HG03565 (cell line): ENCODE results near the gene RIMS4.

Experiments used
- ATAC-seq: cut with Tn5 transposase; IDR thresholded peaks from one replicate; pipeline ENCODE4 v1.9.1; 2021; ENCODE audit warnings: mild to moderate bottlenecking, moderate library complexity; ENCODE audit not compliant: unreplicated experiment

RIMS4 gene

DNA sequence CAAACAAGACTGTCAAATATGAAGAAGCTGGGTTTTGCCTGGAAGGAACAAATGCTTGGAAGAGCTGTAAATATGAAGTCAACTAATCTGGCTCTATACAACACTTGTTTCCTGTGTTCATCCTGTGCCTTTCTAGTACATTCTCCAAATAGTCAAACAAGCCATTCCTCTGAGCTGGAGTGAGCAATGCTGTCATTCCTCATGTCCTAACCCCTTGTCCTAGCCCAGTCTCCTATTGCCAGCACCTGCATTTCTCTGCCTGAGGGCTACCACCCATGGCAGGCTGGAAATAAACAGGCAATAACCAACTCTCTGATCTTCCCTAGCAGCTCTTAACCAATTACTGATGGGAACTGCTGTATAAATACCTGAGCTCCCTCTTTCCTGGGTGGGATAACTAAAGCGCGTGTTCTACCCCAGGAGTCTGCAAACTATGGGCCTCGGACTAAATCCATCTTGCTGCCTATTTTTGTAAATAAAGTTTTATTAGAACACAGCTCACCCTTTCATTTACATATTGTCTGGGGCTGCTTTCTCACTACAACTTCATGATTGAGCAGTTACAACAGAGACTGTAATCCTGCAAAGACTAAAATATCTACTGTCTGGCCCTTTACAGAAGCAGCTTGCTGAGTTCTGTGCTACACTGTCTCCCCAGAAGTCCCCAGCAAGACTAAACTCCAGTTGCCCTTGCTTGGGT, 13.4 kb downstream of the RIMS4 start:
- no peak for ATAC-seq

DNA sequence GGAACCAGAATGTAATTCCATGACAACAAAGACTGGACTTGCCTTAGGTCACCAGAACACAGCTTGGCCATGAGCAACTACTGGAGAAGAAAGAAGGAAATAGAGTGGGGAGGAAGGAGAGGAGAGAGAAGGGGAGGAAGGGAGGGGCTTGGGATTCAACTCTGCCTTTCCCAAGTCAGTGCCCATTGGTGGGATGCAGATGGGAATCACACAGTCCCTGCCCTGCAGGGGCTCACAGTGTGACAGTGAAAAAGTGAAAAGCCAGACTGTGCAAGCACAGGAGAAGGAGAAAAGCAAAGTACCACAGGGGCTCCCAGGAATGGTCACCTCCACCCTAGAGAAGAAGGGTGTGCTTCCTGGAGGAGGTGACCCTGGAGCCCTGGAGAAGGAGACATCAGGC, 14.0 kb downstream of the RIMS4 start:
- ATAC-seq: no peak

DNA sequence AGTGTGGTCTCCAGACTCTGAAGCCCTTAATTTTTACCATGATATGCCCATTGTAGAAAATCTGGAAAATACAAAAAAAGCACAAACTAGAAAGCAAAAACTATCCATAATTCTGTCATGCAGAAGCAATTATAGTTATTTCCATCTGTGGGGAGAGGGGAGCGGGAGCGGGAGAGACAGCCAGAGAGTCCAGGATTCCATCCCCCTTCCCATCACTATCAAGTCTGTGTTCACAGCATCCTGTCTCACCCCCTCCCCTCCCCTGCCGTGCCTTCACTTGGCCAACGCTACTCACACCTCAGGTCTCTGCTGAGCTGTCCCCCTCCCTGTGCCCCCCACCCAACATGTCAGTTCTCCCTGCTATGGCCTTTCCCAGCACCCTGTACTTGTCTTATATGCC, 14.5 kb downstream of the RIMS4 start:
- ATAC-seq: no peak

DNA sequence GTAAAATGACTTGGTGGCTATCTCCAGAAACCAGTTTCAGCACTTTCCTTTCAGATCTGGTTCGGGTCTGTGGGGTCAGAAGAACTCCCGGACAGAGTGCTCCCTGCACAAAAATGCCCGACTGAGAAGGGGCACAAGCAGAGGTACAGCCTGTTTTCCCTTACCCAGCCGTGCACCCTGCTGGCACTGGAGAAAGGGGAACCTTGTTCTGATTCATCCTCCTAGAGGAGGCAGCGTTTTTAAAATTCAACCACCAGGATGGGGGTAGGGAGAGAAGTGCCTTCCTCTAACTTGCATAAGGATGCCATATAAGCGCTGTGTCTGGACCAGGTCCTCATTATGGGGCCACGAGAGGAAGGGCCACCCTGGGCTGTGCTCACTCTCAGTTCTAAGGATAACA, 17.6 kb downstream of the RIMS4 start:
- ATAC-seq: no peak

DNA sequence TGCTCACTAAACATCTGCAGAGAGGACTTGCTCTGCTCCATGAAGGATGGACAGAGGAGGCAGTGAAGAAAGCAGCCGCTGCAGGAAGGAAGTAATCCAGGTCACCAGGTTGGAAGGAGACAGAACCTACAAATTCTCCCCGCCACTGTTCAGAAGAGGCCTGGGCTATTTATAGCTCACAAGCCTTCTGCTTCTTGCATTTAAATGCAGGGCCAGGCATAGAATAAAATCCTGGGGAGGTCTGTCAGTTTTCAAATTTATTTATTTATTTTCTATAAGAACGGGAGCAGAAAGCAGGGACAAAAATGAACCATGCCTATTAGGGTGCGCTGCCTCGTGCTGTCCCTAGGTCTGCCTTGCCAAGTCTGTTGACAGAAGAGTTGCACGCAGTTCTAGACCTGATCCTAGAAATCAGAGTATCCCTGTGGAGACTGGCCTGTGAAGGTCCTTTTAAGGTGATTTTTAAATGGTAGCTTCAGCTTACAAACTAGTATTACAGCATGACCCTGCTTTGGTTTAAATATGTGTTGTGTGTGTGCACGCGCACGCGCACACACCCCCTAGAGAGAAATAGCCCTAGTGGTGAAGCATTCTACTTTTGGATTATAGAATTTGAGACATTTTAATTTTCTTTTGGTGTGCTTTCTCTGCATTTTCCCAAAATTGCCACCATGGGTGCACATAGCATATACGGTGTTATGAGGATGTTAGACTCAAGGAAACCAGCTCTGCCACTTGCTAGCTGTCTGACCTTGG, 19.5 kb downstream of the RIMS4 start:
- ATAC-seq: no peak

DNA sequence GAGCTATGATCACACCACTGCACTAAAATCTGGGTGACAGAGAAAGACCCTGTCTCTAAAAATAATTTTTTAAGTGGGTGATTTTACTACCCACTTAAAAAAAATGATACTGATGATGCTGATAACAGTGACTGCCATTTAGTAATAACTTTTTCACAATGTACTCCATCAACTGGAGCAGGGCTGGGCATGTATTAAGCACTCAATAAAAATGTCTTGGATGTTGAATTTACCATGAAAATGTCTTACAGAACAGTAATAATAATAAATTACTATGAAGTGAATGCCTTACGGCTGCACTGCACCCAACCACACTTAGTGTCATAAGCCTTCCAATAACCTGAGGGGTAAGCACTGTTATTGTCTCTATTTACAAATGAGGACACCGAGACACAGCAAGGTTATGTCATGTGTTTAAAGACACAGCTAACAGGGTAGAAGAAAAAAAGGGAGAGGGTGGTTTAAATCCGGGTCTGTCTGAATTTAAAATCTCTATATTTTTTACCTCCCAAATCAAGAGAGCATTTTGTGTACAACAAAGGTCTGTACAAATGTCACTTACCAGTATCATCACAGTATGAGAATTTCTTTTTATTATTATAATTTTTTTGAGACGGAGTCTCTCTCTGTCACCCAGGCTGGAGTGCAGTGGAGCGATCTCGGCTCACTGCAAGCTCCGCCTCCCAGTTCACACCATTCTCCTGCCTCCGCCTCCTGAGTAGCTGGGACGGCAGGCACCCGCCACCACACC, 21.5 kb downstream of the RIMS4 start:
- no peak for ATAC-seq

DNA sequence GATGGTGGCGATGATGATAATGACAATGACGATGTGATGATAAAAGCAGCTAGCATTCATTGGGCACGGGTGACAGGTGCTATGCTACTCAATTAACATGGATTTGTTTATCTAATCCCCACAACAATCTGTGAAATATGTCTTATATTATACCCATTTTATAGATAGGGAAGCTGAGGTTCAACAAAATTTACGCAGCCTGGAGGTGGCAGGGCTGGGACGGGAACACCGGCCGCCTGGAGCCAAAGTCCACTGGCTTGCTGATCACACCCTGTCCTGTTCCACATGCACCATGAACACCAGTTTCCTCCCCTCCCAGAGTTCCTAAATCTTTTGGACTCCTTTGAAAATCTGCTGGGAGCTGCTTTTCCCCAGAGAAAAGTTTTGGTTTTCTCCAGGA, 23.0 kb downstream of the RIMS4 start:
- ATAC-seq: no peak

DNA sequence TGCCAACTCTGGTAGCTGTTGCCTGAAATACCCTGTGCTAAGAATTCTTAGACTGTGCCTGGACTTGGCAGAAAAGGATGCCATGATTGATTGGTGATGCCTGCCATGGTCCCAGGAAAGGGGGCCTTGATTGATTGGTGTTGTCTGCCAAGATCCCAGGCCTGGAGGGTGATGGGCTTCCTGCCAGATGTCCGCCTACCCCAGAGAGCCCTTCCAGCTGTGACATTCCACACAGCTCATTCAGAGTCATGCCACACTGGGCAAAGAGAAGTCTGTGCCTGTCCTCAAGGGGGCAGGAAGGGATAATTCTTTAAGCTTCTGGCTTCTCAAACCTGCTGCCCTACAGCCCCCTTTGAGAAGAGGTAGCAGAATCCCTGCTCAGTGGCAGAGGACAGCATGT, 24.6 kb downstream of the RIMS4 start:
- no peak for ATAC-seq

DNA sequence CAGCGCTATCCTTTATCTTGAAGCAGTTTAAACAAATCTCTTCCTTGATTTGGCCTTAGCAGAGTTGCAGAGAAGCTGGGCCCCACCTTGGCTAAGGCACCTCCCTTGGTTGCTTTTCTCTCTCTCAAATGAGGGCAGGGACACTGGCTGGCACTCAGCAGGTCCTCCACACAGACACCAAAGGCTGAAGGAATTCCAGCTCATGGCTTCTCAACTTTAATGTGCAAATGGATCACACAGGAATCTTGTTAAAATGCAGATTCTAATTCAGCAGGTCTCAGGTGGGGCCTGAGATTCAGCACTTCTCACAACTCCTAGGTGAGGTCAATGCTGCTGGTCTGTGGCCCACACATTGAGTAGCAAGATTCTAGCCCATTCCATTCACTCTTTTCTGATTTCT, 25.7 kb downstream of the RIMS4 start:
- ATAC-seq: no peak

DNA sequence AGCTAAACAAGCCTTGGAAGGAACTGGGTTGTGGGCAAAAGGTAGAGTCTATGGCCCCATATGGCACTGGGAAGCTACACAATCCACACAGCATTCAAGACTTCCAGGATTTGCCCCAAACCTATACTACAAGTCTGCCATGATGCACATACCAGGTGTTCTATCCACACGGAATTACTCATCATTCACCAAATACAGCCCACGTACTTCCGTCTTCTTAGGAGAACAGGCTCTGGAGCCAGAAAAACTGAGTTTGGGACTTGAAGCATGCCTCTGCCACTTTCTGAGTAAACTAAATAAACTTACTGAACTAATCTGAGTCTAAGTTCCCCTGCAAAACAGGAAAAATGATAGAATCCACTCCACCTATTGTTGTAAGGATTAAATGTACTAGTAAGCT, 28.6 kb downstream of the RIMS4 start:
- ATAC-seq: no peak

DNA sequence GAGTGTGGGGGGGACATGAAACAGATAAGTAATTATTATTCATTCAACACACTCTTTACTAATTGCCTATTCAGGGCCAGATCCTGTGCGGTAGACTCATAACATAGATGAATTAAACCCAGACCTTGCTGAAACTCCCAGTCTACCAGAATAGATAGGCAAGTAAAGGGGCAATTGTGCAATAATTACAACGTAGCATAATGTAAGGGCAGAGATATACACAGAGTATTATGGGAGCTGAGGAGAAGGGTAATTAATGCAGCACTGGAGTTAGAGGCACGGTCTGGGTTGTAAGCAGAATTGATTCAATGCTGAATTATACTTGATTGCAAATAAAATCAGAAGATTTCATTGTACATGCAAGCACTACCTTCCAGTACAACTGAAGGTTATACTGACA, 29.2 kb downstream of the RIMS4 start:
- ATAC-seq: no peak

DNA sequence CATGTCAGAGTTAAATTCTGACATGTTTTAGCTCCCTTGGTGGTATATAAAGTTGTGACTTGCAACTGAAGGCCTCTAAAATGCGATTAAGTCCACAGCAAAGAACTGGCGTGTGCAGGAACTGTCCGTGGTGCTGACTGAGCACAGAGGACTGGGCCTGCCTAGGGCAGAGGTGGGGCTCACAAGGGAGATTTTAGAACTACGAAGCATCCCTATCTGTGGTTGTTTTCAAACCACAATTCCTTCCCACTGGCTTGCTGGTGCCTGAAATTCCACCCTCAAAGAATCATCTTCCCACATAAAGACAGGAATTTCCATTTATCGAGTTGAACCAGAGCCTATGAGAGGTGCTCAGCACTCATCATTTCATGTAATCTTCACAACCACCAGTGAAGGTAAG, 30.1 kb downstream of the RIMS4 start:
- no peak for ATAC-seq

DNA sequence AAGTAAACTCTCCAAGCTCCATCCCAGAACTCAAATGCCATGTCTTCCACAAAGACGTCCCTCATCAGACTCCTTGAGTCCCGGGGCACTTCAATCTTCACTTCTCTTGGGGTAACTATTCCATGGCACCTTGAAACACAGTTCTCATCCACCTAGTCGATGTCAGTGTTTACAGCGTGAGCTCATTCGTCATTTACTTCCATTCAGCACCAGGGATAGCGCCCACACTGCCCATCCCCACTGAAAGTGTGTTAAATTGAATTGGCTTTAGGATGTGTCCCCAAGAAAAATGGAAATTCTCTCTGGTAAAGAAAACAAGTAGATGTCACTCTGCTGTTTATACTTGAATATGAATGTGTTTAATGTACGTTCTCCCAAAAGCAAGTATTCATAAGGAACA, 33.4 kb downstream of the RIMS4 start:
- ATAC-seq: no peak

DNA sequence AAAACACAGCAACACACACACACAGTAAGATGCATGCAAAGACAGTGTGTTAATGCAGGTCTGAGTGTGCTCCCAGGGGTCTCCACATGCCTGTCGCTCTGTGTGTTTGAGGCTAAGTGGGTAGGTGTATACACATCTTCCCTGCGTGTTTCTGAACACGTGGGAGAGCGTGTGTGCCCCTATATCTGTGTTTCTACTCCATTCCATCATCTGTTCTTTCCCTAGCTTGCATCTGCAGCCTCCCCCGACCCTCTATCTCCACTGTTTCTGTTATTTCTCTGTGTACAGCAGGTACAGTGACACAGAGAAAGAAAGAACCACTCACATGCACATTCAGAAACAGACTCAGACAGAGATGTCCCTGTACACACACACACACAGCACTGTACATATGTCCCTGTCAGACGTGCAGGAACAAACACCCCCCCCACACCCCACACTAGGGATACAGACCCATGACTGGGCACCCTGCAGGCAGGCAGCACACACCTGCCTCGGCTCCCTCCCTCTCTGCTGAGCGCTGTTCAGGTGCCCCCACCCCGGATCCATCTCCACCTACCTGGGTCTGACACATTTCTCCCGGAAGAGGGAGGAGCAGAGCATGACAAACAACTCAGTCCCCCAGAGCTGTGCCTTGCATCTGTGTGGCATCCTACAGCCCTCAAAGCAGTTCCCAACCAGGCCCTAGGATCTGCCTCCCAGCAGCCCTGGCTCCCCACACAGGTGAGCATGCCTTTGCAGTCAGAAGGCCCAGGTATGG, 37.1 kb downstream of the RIMS4 start:
- no peak for ATAC-seq

DNA sequence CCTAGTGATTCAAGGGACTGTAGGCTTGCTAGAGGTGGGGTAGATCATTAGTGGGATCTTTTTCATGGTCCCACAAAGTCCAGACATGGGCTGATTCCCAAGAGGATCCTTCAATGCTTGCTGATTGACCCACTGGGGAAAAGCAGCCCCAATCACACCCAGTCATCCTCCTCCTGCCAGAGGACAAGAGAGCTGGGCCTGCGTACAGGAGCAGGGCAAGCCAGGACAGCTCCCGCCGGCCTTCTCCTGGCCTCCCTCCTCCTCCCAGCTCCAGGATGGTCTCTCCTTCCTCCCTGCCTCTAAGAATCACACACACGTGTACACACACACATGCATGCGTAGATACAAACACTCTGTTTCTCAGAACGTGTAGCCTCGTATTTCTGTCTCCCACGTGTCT, 37.7 kb downstream of the RIMS4 start:
- no peak for ATAC-seq

DNA sequence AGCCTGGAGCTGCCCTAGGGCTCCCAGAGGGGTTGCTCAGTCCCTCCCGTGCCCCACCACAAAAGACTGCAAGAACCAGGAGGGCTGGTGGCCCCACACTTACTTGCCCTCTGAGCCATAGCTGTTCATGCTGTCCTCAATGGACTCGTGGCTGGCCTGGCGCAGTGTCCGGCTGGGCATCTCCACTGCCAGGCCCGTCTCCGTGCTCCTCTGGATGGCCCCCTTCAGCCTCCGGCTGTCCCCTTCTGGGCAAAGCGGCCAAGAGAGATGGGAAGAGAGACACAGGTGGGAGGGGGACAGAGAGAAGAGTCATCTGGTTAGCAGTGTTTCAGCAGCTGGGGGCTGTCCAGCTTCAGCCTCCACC, 39.2 kb downstream of the RIMS4 start:
- ATAC-seq: no peak

DNA sequence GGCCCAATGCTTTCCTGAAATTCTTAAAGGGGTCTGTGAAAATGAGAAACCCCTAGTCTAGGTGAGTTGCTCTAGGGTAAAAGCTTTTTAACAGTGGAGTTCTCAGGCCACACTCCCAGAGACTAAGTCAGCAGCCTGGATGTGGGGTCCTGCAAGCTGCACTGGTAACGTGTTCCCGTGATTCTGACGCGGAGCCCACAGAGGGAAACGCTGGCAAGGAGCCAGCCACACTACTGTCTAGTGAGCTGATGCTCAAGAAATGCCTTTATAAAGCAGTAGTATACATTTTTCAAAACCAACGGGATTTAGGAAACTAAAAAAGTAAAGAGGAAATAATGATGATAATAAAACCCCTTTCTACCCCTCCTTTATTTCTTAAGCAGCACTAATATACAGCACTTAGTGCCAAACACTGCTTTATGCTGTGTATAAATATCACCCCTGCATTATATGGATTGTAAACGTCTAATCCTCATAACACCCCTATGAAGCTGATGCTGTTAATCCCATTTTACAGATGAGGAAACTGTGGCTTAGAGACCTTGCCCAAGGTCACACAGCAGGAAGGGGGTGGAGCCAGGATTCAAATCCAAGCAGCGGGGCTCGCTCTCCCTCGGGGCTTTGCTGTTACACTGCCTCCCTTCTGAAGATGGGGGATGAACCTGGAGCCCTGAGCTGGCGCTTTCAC, 39.7 kb downstream of the RIMS4 start:
- no peak for ATAC-seq

DNA sequence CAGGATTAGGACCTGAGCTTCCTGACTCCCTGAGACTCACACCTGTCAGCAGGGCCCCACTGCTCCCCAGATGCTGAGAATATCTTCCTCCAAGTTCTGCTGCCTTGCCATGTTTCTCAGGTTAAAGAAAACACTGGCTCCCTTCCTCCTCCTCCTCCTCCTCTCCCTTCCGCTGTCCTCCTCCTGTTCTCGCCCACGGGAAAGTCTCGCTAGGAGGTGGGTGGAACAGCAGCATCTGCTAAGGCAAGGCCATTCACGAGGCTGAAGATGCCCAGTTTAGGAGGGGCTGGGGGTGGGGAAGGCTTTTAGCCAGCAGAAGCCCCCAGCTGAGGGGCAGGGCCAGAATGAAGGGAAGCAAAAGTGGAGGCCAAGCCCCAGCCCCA, 40.9 kb downstream of the RIMS4 start:
- ATAC-seq: no peak

DNA sequence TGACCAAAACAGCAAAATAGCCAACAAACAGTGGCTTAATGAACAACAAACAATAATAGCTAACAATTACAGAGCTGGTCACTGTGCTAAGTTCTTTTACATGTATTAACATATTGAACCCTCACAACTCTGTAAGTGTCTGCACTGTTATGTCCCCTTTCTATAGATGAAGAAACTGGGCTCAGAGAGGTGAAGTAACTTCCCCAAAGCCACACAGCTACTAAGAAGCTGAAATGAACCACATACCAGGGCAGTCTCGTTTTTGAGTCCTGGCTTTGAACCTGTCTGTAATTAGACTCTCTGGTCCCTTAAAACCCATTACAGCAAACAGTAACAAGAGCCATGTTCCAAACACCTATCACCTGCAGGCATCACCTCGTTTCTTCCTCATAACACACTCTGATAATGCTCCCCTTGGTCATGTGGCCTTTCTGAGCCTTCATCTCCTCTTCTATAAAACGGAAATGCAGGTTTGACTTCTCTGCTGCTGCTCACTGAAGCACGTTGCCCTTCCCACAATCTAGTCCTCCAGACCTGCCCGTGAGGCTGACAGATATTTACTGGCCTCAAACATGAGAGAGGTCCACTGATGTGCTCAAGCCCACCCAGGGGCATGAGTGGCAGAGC, 41.4 kb downstream of the RIMS4 start:
- no peak for ATAC-seq

DNA sequence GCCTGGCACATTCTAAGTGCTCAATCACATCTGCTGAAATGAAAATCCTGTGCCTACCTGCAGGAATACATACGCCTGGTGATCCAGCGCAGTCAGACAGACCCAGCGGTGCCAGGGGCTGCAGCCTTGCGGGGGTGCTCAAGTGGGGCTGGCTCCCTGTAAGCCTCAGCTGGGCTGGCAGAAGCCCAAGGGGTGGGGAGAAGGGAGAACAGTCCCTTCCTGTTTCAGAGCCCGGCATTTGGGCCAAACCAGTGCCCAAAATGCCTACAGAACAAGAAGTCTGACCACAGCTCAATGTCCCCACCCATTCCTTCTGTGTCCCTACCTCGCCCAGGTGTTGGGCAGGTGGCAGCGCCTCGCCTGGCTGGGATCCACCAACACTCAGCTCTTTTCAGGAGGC, 42.1 kb downstream of the RIMS4 start:
- no peak for ATAC-seq
